HepG2 (cell line): ENCODE measurements around the gene UXS1.

Experiments used
- HHEX ChIP-seq: IDR thresholded peaks from 2 replicates; pipeline ENCODE4 v1.6.1; 2016; ENCODE audit warnings: control low read depth
- PHF21A ChIP-seq: sonication (generic); formaldehyde crosslinking; IDR thresholded peaks from 2 replicates; pipeline ENCODE4 v1.5.0; 2020; ENCODE audit warnings: mild to moderate bottlenecking, missing genetic modification reagents
- SUZ12 ChIP-seq: fragments of 150-350 bp; IDR thresholded peaks from 2 replicates; pipeline ENCODE4 v1.6.1; 2014; ENCODE audit warnings: low read depth, low read length
- ZNF460 ChIP-seq: sonication (generic); formaldehyde crosslinking; IDR thresholded peaks from 2 replicates; pipeline ENCODE4 v1.5.1; 2020; ENCODE audit warnings: missing genetic modification reagents, mild to moderate bottlenecking, borderline replicate concordance
- ZNF550 ChIP-seq: sonication (generic); formaldehyde crosslinking; IDR thresholded peaks from 2 replicates; pipeline ENCODE4 v1.4.0; 2020; ENCODE audit warnings: mild to moderate bottlenecking, missing genetic modification reagents, borderline replicate concordance
- TF ChIP-seq, protein P1 (sequence below): sonication (generic); formaldehyde crosslinking; IDR thresholded peaks from 2 replicates; pipeline ENCODE4 v1.5.0; 2020; ENCODE audit warnings: mild to moderate bottlenecking, missing genetic modification reagents, moderate library complexity
- TF ChIP-seq, protein P2 (sequence below): sonication (generic); formaldehyde crosslinking; IDR thresholded peaks from 2 replicates; pipeline ENCODE4 v1.9.0; 2022; ENCODE audit warnings: missing genetic modification reagents, mild to moderate bottlenecking, borderline replicate concordance
- TF ChIP-seq, protein P3 (sequence below): sonication (generic); formaldehyde crosslinking; IDR thresholded peaks from 2 replicates; pipeline ENCODE4 v1.4.0; 2020; ENCODE audit warnings: missing genetic modification reagents

DNA sequence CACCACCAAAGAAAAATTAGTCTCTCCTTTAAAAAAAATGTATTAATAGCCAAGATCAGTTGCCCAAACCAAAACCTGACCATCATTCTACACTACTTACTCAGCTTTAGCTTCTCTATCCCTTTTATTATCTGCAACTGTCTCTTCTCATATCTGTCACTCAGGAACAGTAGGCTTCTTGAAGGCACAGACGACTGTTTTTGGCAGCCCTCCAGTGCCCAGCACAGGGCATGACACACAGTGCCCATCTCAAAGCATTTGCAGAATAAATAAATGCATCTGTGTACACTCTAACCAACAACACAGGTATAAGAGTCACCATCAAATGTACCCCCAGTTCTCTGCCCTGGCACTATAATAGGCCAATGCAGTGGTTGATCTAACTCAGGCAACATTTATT, 117.2 kb downstream of the UXS1 start:
- TF ChIP-seq HHEX (CRISPR knock-in tag), result no peak
- TF ChIP-seq ZNF550 (CRISPR knock-in tag), result no peak
- TF ChIP-seq, protein P1, sequence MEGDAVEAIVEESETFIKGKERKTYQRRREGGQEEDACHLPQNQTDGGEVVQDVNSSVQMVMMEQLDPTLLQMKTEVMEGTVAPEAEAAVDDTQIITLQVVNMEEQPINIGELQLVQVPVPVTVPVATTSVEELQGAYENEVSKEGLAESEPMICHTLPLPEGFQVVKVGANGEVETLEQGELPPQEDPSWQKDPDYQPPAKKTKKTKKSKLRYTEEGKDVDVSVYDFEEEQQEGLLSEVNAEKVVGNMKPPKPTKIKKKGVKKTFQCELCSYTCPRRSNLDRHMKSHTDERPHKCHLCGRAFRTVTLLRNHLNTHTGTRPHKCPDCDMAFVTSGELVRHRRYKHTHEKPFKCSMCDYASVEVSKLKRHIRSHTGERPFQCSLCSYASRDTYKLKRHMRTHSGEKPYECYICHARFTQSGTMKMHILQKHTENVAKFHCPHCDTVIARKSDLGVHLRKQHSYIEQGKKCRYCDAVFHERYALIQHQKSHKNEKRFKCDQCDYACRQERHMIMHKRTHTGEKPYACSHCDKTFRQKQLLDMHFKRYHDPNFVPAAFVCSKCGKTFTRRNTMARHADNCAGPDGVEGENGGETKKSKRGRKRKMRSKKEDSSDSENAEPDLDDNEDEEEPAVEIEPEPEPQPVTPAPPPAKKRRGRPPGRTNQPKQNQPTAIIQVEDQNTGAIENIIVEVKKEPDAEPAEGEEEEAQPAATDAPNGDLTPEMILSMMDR, result no peak
- no peak for TF ChIP-seq ZNF460 (CRISPR knock-in tag)
- TF ChIP-seq SUZ12, result no peak
- TF ChIP-seq, protein P2, sequence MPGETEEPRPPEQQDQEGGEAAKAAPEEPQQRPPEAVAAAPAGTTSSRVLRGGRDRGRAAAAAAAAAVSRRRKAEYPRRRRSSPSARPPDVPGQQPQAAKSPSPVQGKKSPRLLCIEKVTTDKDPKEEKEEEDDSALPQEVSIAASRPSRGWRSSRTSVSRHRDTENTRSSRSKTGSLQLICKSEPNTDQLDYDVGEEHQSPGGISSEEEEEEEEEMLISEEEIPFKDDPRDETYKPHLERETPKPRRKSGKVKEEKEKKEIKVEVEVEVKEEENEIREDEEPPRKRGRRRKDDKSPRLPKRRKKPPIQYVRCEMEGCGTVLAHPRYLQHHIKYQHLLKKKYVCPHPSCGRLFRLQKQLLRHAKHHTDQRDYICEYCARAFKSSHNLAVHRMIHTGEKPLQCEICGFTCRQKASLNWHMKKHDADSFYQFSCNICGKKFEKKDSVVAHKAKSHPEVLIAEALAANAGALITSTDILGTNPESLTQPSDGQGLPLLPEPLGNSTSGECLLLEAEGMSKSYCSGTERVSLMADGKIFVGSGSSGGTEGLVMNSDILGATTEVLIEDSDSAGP (CRISPR knock-in tag), result no peak
- TF ChIP-seq, protein P3, sequence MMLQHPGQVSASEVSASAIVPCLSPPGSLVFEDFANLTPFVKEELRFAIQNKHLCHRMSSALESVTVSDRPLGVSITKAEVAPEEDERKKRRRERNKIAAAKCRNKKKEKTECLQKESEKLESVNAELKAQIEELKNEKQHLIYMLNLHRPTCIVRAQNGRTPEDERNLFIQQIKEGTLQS (CRISPR knock-in tag), result no peak
- TF ChIP-seq PHF21A (CRISPR knock-in tag), result no peak
